DMS 273 treated with DMSO at 0.1 percent for 48 hours (cell line): ENCODE results near the gene CCNB1IP1.
"Not testable (repeated sequence)": the region's sequence is repeated elsewhere in the genome, so short reads cannot be mapped to it uniquely, and the experiment has no call there.

ENCODE experiments used
- DNase-seq: peaks from one replicate; lab custom pipeline; 2025; lab: John Stamatoyannopoulos, UW

CCNB1IP1 gene, protein sequence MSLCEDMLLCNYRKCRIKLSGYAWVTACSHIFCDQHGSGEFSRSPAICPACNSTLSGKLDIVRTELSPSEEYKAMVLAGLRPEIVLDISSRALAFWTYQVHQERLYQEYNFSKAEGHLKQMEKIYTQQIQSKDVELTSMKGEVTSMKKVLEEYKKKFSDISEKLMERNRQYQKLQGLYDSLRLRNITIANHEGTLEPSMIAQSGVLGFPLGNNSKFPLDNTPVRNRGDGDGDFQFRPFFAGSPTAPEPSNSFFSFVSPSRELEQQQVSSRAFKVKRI

DNA sequence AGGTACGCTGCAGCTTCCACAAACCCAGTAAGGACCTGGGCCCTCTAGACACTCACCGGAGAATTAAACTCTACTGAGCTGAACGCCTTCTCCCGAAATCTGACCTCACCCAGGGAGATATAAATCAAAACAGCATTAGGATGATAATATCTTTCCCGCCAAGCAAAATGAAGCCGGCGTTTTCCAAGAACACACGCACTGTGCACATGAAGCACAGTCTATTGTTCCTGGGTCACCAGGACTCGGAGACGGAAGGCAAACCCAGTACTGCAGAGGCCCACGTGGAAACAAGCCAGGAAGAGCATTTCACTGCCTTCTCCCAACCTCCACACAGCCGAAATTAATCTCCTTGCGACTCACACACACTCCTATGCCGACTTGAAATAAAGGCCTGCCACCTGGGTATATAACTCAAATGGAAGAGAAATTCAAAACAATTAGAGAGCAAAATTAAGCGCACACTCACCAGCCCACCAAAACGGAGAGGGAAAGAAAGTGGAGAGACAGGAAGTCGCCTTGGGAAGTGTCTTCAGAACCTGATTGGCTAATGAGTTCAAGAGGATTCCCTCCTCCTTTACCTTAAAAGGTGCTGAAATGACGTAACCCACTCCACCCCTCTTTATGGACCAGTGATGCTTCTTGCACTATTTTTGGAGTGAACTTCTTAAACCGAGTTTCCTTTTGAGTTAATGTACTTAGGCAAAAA lies at the start of gene CCNB1IP1:
CCNB1IP1 (minus strand) TSS at position 492 of the 706 bp plus-strand sequence. CDS start 16,756 bp downstream, outside the sequence.
- peak; percentile 96 for DNase-seq

DNA sequence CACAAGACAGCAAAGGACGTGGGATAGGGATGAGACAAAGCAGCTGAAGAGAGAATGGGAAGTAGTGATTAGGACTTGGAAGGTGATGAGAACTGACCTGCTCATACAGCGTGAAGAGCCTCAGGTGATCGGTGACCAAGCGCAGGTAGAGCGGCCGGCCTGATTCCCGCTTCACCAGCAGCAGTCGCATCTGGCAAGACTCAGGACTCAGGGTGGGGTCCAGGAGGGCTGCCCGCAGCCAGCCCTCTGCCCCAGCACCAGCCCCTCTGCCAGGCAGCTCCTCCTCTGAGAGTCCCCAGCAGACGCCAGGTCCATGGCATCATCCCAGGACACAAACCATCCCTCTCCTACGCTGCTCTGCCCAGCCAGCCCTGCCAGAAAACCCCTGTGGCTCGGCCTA lies 49.4 kb upstream of the CCNB1IP1 start:
- DNase-seq: no peak

DNA sequence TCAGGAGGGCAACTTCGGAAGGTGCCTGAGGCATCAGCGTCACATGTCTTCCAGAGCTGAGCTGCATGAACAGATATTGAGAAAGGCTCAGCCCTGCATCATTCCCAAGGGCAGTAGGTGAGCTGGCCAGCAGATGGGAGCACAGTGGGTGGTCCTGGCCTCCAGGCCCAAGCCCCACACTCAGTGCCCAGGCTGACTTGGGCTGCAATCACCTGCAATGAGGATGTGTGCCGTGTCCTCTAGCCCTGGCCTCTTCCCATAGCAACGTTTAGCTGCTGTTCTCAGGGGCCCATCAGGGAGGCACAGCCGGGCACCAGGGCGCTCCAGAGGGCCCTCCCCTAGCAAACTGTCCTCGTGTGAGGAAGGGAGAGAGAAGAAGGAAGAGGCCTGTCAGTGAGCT lies 48.3 kb upstream of the CCNB1IP1 start:
- DNase-seq: no peak

DNA sequence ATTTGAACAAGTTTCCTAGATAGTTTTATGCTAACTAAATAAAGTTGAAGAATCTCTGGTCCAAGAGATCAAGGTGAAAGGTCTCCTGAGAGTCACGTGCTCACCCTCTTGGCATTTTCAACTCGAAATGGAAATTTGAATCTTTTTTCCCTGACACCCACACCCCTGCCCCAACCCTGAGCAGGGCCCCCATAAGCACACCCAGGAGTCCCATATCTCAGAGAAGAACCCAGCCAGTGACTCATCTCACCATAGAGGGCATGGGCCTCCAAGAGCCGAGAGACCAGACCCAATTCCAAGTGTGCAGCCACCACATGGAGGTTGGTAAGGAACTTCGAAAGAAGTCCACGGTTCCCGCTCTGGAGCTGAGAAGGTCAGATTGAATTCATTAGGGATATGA lies 47.6 kb upstream of the CCNB1IP1 start:
- no peak for DNase-seq

DNA sequence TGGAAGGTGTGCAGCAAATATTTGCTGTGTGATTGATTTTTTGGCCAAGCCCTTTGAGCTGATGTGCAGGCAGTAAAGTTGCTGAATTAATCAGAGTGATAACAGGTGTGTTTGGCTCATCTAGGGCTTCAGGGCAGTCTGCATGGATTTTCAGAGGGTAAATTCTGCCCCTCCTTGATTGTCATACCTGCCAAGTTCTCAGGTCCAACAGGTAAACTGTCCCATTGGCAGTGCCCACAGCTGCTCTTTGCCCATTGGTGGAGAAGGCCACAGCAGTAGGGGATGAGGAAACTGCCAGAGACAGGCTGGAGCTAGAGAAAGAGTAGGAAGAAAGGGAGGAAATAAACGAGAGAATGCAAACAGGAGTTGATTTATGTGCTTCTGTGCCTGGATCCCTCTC lies 46.7 kb upstream of the CCNB1IP1 start:
- no peak for DNase-seq

DNA sequence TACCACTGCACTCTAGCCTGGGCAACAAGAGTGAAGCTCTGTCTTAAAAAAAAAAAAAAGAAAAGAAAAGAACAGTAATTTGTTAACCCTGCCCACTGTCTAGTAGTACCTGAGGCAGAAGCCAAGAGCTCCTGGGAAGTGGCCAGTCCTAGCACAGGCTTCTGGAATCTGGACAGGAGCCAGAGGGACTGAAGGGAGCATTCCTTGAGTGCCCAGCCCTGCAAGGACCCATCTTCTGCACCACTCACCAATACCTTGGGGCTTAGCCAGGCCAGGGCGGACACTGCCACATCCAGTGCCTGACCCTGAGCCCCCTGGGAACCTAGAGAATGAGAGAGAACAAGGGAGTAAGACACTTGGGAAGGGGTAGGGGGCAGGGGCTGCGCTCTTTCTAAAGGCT lies 44.1 kb upstream of the CCNB1IP1 start:
- DNase-seq: no peak

DNA sequence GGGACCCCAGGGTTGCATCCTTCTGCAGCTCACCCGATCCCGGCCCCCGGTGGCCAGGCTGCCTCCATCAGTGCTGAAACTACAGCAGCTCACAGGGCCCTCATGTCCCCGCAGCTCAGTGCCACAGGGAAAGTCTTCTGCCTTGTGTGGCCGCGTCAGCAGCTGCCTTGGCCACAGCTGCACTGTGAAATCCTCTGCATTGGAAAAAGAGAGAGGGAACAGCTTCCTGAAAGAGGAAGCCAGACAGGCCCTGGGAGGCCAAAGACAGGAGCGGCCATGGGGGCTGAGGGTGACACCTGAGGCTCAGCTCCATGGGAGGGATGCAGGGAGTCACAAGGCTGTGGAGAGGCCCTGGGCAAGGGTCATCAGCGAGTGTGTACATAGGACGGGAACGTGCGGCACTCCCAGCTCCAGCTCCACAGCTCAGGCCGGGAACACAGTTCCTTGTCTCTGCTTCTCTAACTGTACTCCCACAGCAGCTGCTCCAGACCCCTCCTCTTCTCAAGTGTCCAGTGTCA lies 43.1 kb upstream of the CCNB1IP1 start:
- DNase-seq: no peak

DNA sequence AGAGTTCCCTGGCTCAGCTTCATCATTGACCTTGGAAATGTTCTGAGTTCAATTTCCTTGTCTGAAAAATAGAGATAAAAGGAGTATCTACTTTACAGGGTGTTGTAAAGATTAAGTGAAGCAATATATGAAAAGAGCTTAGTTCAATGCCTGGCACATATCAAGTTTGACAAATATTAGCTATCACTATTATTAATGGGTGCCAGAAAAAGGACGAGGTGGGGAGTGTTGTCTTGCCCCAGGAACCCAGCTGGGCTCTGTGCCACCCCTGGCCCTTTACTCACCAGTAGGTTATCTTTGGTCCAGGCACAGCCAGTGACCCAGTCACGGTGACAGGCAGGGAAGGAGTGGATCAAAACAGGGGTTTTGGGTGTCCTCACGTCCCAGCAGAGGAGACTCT lies 42.4 kb upstream of the CCNB1IP1 start:
- DNase-seq: no peak

DNA sequence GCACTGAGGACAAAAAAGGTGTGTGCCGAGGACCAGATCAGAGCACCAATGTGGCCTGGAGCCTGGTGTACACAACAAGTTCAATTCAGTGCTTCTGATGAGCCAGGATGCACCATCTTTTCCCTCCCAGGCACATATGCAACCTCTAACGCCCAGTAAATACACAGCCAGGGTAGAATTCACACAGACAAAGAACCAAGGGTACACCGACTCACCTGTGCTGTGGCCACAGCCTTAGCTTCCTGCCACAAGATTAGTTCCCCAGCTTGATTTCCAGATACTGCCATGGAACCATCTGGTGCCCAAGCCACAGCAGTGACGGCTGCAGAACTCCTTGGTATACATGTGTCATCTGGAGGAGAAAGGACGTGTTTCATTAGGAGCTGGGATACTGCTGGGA lies 39.7 kb upstream of the CCNB1IP1 start:
- no peak for DNase-seq

DNA sequence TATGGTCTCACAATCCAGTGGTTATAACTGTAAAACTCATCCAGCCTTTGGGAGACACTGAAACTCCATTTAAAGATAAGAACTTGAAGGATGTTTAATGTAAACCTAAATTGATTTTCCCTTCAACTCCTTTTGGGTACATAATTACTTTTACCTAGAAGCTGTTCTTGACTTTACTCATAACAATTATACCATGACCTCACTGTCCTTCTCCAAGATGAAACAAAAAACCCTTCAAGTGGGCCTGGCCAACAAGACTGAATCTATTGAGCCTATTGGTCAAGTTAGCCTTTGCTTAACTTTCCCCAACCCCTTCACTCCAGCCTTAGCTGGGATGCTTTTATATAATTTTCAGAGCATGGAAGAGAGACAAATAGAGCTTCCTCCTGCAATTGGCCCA lies 32.8 kb upstream of the CCNB1IP1 start:
- DNase-seq: no peak

DNA sequence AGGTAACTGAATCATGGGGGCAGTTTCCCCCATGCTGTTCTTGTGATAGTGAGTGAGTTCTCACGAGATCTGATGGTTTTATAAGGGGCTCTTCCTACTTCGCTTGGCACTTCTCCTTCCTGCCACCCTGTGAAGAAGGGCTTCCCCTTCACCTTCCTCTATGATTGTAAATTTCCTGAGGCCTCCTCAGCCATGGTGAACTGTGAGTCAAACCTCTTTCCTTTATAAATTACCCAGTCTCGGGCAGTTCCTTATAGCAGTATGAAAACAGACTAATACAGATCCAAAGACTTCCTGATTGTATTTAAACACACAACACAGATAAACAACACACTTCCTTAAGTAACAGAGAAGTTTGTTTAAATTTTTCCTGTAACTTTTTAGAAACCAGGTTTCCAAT lies 25.4 kb upstream of the CCNB1IP1 start:
- not testable (repeated sequence) for DNase-seq

DNA sequence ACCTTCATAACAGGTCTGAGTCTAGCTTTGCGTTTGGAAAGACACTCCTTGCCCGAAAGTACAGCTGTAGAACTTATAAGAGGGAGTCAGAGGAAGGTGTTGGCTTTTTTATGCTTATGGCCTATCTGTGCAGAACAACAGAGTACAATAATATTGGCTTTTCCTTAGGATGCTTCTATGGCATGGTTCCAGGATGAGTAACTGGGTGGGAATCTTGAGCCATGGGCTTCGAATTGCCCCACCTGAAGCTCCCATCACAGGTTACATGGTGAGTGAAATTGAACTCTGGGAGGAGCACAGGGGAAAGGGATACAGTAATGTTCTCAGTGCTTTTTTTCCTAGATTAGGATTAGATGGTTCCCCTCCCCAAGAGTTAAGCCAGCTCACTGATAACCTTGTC lies 23.3 kb upstream of the CCNB1IP1 start:
- DNase-seq: no peak

DNA sequence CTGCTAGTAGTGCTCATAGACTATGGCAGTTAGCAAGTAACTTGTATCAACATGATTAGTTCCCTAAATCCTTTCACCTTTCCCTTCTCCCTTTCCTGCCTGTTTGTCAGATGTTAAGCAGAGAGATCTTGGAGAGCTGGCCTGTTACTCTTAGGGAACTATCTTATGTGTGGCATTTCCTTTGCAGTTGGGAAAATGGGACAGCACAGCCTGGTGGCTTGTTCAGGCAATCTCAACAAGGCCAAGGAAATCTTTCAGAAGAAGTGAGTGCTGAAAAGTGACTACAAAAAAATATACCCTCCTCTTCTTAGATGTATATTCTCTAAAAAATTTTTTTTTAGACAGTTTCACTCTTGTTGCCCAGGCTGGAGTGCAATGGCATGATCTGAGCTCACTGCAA lies 17.8 kb upstream of the CCNB1IP1 start:
- no peak for DNase-seq

DNA sequence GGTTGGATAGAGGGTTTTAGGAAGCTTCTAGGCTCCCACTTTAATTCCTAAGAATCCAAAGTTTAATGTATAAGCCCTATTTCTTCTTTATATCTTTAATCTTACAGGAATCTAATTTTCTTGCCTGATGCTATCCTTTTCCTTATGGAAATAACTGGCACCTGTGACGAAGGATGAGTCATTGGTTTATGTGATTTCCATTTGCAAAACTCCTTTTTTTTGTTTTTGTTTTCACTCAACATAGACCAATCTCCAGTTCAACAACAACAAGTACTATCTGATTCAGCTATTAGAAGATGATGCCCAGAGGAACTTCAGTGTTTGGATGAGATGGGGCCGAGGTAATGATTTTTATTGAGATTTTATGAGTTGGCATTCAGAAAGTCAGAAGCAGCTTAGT lies 17.2 kb upstream of the CCNB1IP1 start:
- no peak for DNase-seq

DNA sequence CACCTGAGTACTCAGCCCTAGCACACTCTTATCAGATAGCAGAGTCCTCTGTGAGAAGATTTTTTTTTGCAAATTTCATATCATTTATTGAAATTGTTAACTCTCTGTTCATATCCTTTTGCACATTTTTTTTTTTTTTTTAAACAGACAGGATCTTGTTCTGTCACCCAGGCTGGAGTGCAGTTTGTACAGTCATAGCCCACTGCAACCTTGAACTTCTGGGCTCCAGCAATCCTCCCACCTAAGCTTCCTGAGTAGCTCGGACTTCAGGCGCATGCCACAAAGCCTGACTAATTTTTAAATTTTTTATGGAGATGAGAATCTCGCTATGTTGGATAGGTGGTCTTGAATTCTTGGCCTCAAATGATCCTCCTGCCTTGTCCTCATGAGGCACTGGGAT lies 14.7 kb upstream of the CCNB1IP1 start:
- no peak for DNase-seq

DNA sequence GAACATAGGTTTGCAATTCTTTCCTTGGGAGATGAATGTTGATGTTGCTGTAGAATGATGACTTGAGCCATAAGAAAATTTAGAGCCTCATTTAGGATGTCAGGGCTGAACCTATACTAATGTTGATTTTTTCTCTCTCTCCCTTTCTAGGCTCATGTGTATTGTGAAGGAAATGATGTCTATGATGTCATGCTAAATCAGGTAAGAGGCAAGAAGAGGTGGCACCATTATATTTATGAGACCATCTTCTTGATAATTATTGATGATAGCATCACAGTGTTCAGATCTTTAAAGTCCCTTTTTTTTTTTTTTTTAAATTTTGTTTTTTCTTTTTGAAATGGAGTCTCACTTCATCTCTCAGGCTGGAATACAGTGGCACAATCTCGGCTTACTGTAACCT lies 13.6 kb upstream of the CCNB1IP1 start:
- DNase-seq: no peak

DNA sequence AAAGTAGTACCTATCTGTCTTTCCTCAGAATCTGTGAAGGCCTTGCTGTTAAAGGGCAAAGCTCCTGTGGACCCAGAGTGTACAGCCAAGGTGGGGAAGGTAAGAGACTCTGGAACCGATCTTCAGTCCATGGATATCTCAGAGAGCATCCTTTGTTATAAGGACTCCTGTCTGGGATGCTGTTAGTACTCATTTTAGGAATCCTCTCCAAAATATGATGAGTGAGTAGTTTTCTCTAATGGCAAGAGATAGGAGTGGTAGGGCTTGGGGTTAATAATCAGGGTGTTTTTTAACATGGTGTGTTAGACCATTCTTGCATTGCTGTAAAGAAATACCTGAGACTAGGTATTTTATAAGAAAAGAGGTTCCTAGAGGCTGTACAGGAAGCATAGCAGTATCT lies 12.3 kb upstream of the CCNB1IP1 start:
- no peak for DNase-seq

DNA sequence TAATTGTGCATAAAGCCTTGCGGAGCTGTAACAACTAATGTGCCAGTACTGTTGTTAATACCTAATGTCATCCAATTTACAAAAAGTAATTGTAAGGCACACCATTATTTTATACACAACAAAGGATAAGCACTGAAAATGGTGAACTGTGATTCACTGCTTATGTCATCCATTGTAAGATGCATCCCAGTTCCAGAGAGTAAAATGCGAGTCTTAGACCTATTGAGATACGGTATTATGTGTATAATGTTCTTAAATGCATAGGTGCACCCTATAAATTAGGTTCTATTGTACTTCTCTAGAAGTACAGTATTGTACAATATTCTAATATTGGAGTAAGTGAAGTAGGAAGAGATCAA lies 10.8 kb upstream of the CCNB1IP1 start:
- DNase-seq: no peak

DNA sequence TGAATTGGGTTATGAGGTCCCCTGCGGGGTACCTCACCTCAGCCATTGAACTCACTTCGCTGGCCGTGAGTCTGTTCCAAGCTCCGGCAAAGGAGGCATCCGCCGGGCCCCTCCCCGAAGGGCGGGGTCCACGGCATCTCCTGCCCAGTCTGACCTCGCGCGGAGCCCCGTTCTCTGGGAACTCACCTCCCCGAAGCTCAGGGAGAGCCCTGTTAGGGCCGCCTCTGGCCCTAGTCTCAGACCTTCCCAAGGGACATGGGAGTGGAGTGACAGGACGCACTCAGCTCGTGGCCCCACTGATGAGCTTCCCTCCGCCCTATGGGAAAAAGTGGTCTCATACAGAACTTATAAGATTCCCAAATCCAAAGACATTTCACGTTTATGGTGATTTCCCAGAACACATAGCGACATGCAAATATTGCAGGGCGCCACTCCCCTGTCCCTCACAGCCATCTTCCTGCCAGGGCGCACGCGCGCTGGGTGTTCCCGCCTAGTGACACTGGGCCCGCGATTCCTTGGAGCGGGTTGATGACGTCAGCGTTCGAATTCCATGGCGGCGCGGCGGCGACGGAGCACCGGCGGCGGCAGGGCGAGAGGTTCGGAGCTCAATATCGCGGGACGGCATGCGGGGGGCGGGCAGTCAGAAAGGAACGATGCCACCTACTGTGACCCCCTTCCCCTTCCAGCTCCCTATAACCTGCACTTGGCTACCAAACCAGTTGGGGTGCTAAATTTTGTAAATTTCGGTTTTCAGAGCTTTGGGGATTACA lies 10.2 kb upstream of the CCNB1IP1 start, which contains the start of gene PARP2:
PARP2 (plus strand) TSS at position 544 of the 770 bp plus-strand sequence; CDS start at position 551, 7 bp downstream.
- peak; percentile 100 for DNase-seq

DNA sequence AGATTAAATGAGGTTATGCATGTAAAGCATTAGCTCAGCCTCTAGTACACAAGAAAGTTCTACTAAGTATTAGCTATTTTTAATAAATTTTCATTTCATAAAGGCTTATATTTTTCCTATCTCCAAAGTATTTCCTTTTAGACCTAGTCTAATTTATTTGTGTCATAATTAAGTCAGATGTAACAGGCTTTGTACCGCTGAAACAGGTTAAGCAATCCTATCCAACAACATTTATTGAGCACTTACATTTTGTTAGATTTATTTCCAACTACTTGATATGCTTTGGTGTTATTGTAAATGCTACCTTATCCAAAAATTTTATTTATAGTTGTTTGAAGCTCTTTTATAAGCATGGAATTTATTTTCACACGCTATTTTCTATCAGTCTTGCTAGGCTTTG lies 8.6 kb upstream of the CCNB1IP1 start:
- no peak for DNase-seq

DNA sequence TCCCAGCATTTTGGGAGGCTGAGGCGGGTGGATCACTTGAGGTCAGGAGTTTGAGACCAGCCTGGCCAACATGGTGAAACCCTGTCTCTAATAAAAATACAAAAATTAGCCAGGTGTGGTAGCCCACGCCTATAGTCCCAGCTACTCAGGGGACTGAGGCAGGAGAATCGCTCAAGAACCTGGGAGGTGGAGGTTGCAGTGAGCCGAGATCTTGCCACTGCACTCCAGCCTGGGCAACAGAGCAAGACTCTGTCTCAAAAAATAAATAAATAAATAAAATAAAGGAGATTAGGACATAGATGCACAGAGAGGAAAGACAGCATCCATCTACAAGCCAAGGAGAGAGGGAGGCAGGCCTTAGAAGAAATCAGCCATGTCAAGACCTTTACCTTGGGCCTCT lies 8.0 kb upstream of the CCNB1IP1 start:
- not testable (repeated sequence) for DNase-seq

DNA sequence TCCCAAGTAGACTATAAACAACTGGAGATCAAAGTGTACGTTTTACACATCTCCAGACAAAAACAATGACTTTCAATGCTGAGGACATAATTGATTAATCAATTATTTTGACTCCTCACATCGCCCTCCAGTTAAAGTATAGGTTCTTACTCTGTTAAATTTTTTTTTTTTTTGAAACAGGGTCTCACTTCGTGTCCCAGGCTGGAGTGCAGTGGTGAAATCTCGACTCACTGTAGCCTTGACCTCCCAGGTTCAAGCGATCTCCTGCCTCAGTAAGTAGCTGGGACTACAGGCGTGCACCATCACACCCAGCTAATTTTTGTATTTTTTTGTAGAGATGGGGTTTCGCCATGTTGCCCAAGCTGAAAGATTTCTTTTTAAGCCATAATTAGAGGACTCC lies 938 bp upstream of the CCNB1IP1 start:
- DNase-seq: no peak

DNA sequence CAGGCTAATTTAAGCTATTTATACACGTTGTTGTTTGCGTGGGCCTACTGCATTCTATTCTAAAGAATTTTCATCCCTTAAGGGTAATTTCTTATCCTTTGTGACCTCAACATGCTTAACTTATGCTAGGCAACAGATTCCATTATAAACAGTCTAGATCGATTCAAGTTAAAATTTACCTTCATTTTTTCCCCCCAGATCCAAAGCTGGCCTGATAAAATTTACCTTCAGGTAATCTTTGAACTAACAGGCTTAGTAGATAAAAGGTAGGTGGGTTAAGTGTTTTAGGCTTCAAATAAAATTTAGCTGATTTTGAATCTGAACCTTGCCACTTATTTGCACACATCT lies 389 bp upstream of the CCNB1IP1 start:
- DNase-seq: no peak
